Endometrium (tissue), 2 donors: ENCODE results near the gene BICC1.

ENCODE experiments used
- FAIRE-seq: peaks from 2 replicates; lab custom pipeline; 2012; peaks lifted over from hg19 to GRCh38; lab: Jason Lieb, UNC
- donor health status: control.
- donor health status: control.

The BICC1 gene

DNA sequence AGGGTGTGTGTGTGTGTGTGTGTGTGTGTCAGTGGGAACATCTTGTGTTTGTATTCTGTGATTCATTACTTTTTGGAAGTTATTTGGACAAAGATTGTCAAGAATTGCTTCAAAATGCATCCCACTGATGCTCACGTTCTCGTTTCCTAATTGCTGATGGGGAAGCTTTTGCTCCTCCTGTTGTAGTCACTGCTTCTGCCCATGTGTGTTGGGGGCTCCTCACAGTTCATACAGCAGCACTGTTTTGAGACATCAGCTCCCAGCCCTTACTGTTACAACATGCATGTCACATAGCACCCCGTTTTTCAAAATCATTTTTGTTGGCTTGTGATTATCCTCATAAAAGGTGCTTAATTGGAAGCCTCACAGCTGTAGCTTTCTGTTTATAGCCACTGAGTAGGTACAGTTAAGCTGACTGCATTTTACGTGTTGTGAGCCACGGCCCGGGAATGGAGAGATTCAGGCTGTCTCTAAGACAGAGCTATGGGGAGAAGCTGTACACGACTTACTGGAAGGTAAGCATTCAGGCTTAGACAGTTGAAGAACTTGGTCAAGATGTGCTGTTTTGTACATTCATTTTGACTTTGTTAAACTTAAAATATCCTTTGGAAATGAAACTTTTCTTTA lies 87.4 kb downstream of the BICC1 start:
- FAIRE-seq, result no peak

- no peak for FAIRE-seq
Observed at GRCh38 chr10:58608351-58608750, 95.7 kb downstream of the BICC1 start.

DNA sequence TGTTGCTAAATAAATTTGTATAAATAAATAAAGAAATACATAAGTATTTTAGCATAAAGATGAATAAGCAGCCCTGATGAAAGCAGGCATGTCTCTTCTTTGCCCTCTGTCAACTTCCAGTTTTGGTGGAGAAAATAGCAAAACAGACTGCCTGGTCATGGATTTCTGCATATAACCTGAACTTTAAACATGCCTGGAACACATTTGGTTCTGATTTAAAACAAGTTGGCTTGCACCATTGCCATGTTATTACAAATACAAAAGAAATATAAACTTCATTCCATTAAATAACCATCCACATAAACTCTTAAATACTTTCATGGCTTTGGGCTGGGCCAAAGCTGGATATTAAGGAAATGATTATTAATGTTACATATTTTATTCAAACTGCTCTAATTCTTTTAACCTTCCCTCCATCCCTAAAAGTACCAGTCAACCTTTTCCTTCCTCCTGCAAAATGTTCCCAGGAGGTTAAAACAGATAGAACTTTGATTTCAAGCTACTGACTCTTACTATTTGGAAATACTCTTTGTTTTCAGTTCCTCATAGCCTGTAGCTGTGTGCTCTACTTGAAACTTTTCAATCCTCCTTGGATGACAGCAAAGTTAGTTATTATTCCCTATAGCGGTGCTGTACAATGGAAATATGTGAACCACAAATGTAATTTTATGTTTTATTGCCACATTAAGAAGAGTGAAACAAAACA lies 96.3 kb downstream of the BICC1 start:
- peak; percentile 75 for FAIRE-seq

- FAIRE-seq, result no peak
Observed at GRCh38 chr10:58609532-58610150, 97.0 kb downstream of the BICC1 start.

GRCh38 chr10:58615237-58615935 lies 102.7 kb downstream of the BICC1 start:
- no peak for FAIRE-seq

GRCh38 chr10:58618158-58618676 lies 105.5 kb downstream of the BICC1 start:
- no peak for FAIRE-seq

DNA sequence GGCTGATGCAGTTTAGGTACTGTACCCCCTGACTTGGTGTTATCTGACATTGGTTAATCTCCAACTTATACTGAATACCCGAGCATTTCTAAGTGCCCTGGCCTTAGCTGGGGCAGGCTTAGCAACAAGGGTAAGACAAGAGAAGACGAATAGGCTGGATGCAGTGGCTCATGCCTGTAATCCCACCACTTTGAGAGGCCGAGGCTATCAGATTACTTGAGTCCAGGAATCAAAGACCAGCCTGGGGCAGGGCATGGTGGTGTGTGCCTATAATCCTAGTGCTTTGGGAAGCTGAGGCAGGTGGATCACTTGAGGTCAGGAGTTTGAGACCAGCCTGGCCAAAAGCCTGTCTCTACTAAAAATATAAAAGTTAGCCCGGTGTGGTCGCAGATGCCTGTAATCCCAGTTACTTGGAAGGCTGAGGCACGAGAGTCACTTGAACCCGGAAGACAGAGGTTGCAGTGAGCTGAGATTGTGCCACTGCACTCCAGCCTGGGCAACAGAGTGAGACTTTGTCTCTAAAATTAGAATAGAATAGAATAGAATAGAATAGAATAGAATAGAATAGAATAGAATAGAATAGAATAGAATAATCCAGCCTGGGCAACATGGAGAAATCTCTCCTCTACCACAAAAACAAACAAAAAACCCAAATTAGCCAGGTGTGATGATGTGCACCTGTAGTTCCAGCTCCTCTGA lies 108.9 kb downstream of the BICC1 start:
- no peak for FAIRE-seq

GRCh38 chr10:58622246-58622645 lies 109.6 kb downstream of the BICC1 start:
- no peak for FAIRE-seq

DNA sequence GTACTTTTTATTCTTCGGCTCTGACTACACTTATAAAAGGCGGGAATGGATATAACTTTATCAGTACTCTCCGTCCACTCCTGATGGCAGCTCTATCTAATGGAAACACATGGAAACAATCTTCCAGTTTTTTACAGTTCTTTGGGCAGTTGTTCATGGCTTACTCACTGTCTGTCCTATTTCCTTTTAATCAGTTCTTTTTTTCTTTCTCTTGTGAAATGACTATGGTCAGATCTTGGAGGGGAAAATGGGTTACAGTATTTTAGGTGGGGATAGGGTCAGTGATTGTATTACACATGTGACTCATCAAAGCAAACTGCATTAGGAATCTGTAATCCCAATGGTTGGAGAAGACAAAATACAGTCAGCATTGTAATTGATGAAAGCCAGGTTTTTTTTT lies 112.4 kb downstream of the BICC1 start:
- FAIRE-seq, result no peak

- FAIRE-seq, result no peak
Observed at GRCh38 chr10:58627392-58627791, 114.7 kb downstream of the BICC1 start.

DNA sequence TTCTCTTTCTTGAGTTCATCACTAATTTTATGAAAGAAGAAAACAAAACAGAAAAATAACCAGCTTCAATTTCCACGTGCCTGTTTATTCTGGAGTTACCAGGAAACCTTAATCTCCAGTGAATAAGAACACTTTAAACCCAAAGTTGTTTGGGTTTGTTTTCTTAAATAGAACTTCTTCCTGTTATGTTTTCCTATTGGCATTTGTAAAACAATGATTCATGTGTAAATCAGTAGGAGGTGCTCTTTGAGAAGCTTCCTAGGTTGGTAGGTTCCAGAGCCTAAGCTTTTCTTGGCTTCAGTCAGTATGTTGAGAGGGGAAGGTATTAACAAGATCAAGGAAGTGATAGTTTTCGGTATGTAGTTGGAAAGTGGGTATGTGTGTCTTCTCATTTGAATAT lies 119.0 kb downstream of the BICC1 start:
- no peak for FAIRE-seq

- FAIRE-seq, result no peak
Observed at GRCh38 chr10:58632216-58632615, 119.5 kb downstream of the BICC1 start.

- no peak for FAIRE-seq
Observed at GRCh38 chr10:58637352-58637751, 124.7 kb downstream of the BICC1 start.

DNA sequence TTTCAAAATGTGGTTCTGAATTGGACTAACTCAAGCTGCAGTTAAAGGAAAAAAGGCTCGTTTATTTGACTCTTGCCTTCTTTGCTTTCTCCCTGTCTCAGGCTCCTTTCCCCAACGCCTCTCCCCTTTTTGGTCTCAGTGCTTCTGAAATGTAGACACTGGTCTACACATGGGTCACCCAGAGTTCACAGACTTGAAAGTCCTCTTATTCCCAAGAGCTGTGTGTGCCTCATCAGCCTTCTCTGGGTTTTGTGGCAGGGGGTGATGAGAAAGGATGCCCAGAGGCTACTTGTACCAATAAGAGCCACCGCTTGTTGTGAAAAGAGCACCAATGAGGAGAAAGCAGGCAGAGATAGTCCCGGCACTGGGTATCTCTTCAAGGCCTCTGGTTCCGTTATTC lies 125.7 kb downstream of the BICC1 start:
- FAIRE-seq, result no peak

- FAIRE-seq, result peak; percentile 92
Observed at GRCh38 chr10:58641095-58641531, 128.4 kb downstream of the BICC1 start.

- no peak for FAIRE-seq
Observed at GRCh38 chr10:58641708-58642107, 129.0 kb downstream of the BICC1 start.

DNA sequence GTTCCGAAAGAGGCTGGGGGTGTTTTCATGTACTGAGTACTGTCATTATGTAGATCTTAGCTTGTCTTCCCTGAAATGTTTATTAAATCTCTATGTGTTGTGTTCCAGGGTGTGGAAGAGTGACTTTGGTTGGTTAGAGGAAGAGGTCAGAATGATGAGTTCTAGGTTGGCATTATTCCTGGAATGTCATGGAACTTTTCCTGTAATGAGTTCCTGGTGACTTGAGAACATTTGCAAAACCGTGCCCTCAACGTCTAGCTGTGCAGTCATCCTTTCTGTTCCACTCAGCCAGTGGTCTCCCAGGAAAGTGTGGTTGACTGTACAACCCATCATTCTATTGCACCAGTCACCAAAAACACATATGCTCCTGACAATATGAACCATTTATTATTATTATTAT lies 129.6 kb downstream of the BICC1 start:
- no peak for FAIRE-seq

DNA sequence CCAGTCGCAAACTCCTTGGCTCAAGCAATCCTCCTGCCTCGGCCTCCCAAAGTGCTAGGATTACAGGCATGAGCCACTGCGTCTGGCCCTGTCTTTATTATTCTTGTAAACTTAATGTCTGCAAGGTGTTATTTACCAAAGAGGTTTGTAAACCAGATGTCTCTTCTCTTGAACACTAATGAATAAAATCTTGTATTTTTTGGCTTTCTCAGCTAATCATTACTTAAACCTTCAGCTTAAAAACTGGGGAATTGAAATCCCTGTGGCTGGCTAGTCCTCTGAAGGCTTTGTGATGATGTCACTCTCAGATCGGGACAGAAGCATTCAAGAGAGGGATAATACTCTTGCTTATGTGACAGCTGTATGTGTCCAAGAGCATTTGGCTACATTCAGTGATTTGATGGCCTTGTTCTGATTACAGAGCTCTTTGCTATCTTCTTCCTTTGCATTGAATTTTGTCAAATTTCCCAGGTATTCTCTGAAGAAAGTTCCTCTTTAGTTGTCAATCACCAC lies 130.3 kb downstream of the BICC1 start:
- FAIRE-seq, result no peak

DNA sequence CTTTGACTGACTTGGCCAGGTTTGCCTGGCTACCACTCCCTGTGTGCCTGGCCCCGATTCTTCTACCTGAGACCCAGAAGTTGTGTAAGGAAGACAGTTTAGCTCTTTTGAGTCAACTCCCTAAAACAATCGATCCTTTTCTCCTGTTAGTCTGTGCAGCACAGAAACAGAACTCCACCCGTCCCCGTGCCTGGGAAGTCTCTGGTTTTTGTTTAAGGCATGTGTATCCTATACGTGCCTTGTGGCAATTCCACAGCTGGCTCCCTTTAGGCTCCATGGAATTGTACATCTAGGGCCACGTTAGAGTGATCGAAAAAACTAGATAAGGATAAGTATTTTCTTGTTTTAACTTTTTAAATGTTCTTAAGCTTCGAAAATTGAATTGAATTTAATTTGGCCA lies 131.6 kb downstream of the BICC1 start:
- FAIRE-seq, result no peak

- FAIRE-seq, result no peak
Observed at GRCh38 chr10:58645416-58646146, 132.9 kb downstream of the BICC1 start.
